Measurements from ENCODE around the gene STRN4.

STRN4 gene

GRCh38 chr19:46685189-46685588 lies 61.1 kb downstream of the STRN4 start:
- in situ Hi-C loops (cut with MboI; ENCODE audit: low sequenced_read_pairs) = no loop called here

- in situ Hi-C loops (cut with MboI; ENCODE audit: low sequenced_read_pairs) = no loop called here
Measured at GRCh38 chr19:46678110-46678732, 68.0 kb downstream of the STRN4 start.

GRCh38 chr19:46674416-46675178 lies 71.7 kb downstream of the STRN4 start:
- in situ Hi-C loops (cut with MboI; ENCODE audit: low sequenced_read_pairs) = no loop called here

- in situ Hi-C loops (cut with MboI; ENCODE audit: low sequenced_read_pairs) = no loop called here
Measured at GRCh38 chr19:46670813-46671212, 75.4 kb downstream of the STRN4 start.

All from HL-60/S4 (cell line).